ENCODE data around the gene KDM2B.
"Not testable (repeated sequence)": the region's sequence is repeated elsewhere in the genome, so short reads cannot be mapped to it uniquely, and the experiment has no call there.

Gene KDM2B

DNA sequence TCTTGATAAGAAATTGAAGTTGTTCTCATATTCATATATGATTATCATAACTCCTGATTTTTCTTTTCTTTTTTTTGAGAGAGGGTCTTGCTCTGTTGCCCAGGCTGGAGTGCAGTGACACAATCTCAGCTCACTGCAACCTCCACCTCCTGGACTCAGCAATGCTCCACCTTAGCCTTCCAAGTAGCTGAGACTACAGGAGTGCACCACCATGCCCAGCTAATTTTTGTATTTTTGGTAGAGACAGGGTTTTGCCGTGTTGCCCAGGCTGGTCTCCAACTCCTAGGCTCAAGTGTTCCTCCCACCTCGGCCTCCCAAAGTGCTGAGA is 2.5 kb upstream of the KDM2B start:
- DNase-seq, result not testable (repeated sequence)

DNA sequence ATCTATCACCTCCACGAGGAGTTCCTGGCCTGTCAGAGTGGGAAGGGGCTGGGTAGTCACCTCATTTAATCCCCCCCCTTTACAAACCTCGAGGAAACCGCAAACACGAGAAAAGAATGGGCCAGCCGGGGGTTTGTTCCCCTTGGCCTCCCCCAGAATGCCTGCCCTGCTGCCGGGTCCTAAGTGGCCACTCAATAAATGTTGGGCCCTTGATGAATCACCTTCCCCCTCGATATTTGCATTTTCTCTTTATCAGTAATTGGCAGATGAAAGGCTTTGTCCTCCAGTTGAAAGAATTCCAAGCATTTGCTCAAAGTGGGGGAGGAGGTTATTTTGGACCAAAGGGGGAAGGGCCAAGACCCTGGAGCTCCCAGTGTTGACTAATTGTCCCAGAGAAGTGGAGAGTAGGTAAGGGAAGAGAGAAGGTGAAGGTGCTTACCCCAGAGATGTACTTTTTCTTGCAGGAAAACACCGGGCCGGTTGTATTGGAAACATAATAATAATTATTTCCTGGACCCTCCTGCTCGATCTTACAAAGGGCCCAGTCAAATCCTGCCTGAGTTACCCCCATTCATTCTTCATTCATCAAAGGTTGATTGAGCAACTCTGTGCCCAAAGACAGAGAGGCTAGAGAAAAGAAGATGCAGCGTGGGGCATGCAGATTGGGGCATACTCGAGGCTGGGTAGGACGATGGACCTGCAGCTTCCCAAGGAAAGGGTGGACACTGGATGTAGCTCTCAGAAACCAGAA is 1.9 kb upstream of the KDM2B start:
- no peak for DNase-seq

DNA sequence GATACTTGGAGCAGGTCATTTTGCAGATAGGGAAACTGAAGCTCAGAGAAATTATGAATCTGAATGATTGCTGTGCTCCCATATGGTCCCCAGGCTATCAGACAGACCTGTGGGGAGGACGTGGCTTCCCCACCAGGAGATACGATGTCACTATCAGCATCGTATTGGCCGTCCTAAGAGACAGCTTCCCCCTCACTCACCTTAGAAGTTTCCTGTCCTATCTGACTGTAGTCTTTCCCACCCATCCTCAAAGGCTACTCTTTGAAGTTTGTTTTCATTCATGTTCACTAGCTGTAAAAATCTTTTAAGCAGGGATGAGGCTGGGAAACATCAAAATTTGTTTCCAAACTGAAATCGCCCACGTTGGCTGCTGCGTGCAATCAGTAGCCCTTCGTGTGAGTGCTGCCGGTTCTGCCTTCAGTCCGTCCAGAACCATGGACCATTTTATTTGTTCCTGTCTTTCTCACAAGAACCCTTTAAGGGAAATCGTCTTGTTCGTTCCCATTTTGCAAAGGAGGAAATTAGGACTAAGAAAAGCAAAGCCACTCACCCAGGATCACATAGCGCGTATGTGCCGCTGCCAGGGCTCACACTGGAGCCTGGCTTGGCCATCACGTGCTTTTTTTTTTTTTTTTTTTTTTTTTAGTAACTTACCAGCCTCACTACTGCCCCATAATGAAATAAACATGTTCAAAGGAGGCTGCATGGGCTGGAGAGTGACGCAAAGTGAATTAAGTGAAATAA is 1.0 kb upstream of the KDM2B start:
- peak; percentile 6 for DNase-seq

DNA sequence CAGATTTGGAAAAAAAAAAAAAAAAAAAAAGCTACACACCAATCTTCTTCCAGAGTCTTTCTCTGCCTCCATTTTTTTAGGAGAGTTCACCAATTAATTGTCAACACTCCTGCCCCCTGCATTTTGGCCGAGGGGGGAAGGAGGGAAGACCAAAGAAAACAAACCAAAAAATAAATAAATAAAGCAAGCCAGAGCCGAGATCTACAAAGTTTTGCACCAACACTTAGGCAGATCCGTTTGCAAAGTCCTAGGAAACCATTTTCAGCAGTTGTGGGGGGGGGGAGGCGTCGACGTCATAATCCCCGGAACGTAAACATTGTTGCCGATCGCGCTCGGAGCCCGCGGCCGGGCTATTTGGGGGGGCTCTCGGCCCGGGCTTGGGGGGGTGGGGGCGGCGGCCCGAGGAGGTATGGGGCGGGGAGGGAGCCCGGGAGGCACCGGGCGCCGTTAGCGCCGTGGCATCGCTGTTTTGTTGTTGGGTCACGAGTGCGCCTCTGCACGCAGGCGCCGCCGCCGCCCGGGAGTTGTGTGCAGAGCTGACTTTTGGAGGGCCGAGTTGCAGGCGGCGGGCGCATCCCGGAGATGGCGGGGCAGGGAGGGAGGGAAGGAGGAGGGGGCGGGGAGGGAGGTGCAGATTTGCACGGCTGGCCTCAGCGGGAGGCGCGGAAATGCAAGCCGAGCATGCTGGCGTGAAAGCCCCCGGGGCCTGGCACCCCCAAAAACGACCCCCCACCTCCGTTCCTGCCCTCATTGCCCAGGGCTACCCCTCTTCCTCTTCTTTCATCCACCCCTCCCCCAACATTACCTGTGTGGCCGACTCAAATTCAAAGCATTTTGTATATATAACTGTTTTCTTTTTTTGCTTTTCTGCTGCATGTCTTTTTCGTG is 598 bp downstream of the KDM2B start:
- peak; percentile 62 for DNase-seq

DNA sequence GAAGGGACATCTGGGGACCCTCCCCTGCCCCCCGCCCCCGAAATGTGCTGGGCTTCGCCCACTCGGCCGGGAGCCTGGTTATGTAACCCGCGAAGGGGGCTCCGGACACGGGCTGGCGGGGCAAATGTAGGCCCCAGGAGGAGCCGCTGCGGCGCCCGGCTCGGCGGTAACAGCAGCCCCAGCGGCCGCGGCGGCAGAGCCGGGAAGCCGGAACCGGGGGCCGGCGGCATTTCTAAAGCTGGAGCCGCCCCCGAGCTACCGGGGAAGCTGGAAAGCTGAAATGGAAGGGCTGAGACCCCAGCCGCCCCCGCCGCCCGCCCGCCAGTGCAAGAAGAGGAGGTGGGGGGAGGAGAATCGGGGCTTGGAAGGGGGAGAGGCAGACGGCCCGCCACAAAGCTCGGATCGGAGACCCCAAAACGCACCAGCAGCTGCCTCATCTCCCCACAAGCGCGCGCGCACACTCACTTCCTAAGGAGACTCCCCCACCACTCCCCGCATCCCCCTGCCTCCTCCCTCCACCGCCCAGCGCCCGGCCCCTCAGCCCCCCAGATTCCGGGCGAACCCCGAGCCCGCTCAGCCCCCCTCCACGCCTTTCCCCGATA is 1.5 kb downstream of the KDM2B start:
- no peak for DNase-seq

DNA sequence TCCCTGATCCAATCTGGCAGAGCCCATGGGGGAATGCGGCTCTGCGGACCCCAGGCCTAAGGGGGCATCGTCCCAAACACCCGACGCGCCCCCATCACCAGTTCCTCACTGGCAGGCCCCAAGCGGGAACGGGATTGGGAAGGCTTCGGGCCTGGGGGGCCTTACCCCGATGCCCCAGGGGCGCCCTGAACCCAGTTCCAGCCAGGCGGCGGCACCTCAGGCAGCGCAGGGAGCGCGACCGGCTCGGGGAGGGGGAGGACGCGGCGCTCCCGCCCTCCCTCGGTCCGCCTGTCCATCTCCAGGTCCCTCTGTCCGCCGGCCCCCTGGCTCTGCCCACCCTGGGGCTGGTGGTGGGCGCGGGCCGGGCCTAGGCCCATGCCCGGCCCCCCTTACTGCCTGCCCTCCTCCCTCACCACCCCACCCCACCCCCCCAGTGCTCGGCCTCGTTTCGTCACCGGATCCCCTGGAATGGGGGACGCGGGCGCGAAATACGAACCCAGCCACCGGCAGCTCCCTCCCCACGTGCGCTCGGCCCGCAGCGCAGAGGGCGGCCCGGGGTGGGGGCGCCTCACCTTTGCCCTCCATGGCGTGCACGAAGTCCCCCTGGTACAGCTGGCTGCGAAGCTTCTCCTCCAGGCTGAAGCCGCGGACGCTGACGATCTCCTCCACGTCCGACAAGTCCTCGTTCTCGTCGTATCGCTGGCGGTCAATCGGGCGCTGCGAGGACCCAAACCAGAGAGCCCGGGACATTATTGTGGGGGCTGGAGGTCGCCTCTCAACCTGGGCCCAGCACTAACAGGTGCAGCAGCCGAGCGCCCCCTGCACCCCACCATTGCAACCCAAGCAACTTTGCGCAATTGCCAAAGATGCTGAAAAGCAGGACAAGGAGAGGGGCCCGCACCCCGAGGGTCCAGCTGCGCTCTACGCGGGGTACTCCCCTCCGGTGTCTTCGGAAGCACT is 2.3 kb downstream of the KDM2B start:
- no peak for DNase-seq

DNA sequence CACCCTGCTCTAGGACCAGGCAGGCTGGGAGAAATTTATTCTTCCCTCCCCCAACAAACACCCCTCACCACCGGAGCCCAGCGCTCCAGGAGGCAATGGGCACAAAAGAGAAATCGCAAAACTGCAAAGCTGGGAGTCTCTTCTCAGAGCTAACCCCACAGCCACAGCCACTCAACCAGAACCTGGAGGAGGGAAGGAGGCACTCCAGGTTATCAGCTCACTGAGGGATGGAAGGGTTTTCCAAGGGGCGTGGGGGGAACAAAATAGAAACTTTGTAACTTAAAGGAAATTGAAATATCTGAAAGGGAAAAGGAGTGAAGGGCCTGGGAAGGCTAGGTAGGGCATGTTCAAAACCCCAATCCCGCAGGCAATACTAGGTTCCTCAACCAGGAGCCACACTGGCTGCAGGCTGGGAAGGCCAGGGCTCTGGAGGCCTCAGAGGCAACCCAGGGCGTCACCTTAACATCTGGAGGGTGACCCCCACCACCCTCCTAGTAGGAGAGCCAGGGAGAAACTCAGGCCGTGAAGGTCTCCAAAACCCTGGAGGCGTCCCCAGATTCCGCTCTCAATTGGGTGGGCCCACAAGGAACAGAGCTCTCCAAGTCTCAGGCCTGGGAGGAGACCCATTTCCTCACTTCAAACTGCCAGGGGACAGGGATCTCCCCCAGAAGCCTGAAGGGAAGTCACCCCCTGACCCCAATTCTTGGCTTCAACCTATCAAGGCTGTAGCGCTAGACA is 3.2 kb downstream of the KDM2B start:
- DNase-seq, result no peak

DNA sequence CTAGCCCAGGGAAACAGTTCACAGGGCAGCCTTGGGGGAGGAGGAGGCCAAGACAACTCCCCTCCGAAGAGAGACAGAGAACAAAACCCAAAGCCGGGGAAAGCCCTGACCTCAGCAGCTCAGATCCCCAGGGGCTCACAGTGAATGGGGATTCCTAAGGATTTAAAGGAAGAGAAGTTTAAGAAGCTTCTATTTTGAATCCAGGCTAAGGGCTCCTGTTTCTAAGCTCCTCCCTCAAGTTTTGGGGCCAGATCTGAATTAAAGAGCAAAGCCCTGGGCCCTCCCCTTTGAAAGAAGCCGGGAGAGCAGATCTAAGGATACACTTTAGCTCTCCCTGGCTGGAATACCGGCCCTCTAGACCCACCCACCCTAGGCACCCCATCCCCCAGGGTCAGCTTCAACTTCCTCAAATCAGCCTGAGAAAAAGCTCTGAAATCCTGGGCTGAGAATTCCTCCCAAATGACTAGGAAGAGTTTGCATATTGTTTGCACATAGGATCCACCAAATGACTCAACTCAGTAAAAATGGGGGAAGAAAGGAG is 3.9 kb downstream of the KDM2B start:
- no peak for DNase-seq

DNA sequence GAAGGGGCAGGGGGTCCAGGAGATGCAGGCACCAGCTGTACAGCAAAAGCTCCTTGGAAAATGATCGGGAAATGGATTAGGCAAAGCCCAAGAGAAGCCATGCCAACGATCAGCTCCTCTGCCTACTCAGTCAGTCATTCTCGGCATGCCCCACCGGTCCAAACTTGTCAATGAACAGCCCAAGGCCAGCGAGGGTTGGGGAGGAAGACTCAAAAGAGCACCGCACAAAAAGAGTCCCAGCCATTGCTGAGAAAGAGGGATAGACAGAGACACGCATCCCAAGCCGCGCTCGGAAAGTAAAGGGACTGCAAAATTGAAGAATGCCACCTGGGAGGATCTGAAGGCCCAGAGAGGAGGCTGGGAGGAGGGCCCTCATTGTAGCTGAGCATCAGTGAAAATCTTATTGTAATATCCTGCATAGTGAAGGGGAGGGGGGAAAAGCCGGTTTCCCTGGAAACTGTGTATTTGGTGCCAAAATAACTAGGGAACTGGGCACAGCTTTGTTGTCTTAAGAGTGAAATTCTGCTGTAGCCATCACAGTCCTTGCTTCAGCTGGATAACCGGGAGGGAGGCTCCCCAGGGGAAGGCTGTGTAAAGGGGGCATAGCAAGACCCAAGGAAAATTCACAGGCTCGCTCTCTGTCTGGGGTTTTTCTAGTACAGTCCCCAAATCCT is 4.7 kb downstream of the KDM2B start:
- DNase-seq, result no peak

DNA sequence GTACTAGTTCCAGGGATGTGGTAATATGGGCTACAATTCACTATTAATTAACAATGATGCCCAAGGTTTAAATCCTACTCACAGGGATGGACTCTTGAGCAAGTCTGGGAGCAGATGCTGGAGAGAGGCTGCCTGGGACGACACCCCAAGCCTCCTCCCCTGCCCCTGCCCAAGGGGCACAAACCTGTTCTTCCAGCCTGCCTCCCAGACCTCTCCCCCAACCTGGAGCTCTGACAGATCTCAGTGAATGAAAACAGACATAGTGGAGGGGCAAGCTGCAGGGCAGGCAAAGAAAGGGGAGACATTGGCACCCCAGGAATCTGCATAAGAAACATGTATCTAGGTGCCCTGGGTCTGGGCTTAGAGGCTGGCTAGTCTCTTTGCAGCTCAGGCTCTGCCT is 5.8 kb downstream of the KDM2B start:
- DNase-seq, result no peak

DNA sequence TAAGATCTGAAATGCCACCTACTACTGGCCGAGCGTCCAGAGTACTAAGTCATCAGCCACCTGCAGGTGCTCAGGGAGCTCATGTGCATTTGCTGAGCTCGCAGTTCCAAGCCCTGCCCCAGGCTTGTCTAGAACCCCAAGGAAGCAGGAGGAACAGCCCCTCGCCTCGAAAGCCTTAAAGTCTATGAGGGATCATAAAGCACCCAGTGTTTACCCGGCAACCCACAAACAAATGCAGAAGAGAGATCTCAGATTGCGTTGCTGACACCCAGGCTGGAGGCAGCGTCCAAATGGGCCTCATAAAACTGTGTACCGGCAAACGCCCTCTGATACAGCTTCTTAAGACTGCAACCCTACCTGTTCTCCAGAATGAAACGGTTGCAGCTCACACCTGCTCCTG is 6.8 kb downstream of the KDM2B start:
- DNase-seq, result no peak

DNA sequence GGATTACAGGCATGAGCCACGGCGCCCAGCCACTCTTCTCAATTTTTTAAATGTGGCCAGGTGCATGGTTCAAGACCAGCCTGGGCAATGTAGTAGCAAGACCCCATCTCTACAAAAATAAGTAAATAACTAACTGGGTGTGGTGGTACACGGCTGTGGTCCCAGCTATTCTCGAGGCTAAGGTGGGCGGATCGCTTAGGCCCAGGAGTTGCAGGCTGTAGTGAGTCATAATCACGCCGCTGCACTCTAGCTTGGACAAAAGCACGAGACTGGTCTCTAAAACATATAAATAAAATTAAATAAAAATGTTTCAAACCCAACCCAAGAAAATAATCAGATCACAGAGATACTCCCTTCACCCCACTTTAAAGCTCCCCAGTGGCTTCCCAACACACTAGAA is 8.9 kb downstream of the KDM2B start:
- DNase-seq, result no peak

DNA sequence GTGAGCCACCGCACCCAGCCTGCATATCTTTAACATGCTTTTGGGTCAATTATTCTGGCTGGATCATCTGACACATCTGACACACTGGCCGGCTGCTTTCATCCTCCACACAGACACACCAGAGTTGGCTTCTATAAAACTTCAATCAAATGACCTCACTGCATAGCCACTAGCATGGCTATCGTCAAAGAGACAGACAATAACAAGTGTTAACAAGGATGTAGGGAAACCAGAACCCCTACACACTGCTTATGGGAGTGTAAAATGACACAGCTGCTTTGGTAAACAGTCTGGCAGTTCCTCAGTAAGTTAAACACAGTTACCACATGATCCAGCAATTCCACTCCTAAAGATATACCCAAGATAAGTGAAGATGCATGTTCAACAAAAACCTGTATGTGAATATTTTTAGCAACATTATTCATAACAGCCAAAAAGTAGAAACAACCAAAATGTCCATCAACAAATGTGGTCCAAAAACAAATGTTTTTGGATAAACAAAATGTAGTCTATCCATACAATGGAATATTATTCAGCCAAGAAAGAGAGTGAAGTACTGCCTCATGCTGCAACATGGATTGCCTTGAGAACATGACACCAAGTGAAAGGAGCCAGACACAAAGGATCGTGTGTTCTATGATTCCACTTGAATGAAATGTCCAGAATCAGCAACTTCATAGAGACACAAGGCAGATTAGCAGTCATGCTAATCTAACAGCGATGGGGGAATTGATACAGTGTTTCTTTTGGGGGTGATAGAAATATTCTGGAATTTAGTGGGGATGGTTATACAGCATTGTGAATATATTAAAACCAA is 10.1 kb downstream of the KDM2B start:
- DNase-seq, result no peak

DNA sequence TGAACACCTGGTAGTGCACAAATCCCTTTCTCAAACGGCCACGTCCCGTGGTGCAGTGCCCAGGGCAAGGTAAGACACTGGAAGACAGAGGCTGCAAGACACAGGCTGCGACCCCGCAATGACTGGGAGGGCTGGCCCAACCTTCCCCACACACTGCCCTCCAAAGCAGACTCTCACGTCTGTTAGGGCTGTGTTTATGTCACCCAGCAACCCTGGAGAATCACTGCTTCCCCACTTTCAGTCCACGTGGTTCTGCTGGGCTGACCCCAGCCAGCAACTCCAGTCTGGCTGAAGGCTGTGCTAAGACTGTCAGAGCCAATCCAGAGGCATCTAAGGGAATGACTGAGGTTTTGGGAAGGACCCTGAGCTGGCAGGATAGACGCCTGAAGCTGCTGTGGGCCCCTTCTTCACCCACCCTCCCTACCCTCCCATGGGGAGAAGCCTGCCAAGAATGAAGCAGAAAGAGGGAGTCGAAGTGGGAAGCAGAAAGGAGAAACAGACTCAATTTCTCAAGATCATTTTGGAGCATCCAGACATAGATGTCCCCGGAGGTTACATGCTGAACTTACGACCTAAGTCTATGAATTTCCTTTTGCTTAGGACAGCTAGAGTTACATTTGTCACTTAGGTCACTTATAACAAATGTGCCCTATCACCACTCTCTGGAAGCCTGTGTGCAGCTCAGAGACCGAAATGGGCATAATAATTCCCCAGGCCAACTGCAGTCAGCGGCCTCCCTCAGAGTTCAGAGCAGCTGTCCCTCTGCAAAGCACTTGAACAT is 11.7 kb downstream of the KDM2B start:
- DNase-seq, result no peak

DNA sequence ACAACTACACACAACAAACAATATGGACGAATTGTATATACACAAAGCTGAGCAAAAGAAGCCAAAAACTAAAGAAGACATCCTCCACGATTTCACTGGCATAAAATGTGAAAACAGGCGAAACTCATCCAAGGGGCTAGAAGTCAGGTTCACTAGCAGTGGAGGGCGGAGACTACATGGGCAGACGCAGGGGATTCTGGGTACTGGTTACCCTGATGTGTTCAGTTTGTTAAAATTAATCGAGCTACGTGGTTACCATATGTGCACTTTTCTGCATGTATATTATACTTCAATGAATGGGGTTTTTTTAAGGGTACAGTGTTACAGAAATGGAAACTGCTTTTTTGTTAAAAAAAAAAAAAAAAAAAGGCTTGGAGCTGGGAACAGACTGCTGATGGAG is 12.3 kb downstream of the KDM2B start:
- no peak for DNase-seq

DNA sequence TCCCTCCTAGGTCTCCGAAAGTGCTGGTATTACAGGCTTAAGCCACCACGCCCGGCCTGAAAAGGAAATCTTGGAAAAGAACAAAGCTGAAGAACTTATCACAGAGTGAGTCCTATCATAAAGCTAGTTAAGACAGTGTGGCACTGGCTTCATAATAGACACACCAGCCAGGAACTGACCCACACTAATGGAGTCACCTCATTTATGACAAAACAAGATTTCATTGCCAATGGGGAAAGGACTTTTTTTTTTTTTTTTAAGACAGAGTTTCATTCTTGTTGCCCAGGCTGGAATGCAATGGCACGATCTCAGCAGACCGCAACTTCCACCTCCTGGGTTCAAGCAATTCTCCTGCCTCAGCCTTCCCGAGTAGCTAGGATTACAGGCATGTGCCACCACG is 15.7 kb downstream of the KDM2B start:
- DNase-seq, result no peak

DNA sequence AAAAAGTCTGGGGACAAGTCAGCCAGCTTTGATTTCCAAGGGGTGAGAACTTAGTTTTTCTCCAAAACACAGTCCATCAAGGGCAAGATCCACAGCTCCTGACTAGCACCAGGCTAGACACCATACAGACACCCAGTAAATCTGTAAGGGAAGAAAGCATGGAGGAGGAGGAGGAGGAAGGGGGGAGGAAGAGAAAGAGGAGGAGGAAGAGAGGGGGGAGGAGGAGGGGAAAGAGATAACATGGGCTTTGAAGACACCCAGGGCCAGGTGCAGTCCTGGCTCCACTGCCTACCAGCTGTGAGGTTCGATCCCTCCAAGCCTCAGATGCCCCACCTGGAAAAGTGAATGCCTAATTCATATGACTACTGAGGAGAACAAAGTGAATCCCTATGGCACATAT is 18.3 kb downstream of the KDM2B start:
- no peak for DNase-seq

DNA sequence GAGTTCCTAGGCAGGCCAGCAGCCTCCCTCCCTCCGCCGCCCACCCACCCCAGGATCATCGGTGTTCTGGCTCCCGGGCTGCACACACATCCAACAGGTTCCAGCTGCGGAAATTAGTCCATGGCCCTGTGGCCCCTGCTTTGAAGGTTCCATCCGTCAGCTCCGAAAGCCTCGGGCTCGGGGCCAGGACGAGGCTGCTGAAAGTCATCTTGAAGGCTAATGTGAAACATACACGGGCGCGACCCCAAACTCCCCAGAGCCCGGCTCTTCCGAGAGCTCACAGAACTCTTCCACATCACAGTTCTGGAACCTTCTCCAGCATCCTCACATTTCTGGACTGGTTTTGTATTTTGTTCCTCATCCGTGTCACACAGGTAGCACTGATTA is 19.8 kb downstream of the KDM2B start:
- no peak for DNase-seq

All from NCI-H748 treated with DMSO at 0.1 percent for 48 hours (cell line).